Uterus (tissue), 2 donors: Measurements from ENCODE around the gene UBASH3B.

Experiments
- CTCF ChIP-seq, 4 experiments: fragments of 200-600 bp in 2 of 4; fragments of 450-650 bp in 2 of 4; sonication (generic) in 2 of 4; IDR thresholded peaks; one replicate each; pipeline ENCODE4 v1.5.1; 2016 to 2019; ENCODE audit warnings: antibody characterized with exemption in 4 of 4, mild to moderate bottlenecking in 2 of 4, moderate library complexity in 1 of 4
- POLR2A ChIP-seq, 2 donors: fragments of 450-650 bp; IDR thresholded peaks; one replicate each; pipeline ENCODE4 v1.6.1; 2016; ENCODE audit warnings: antibody characterized with exemption in 2 of 2, mild to moderate bottlenecking in 1 of 2, moderate library complexity in 1 of 2

- TF ChIP-seq POLR2A (IDR thresholded peaks at IDR 0.05) (no peak), CTCF (IDR thresholded peaks at IDR 0.05) (no peak)
Observed at GRCh38 chr11:122852074-122852795, 196.7 kb downstream of the UBASH3B start.
